Measurements from ENCODE around the gene RALGAPA2. TPM values are rescaled to one million over a fixed set of nuclear protein-coding genes. Genes with fewer than 3 reads are reported as not detected.

Gene RALGAPA2
- total RNA-seq, 1 donor from 2014 or later, result 30.3 TPM

- H3K4me1 Mint-ChIP-seq (ENCODE audit: unreplicated experiment), result peaks cover 29% of the 10 kb centered on the region
- no peaks in the 10 kb centered on the region for H3K9me3 Mint-ChIP-seq (ENCODE audit: unreplicated experiment)
- H3K4me3 Mint-ChIP-seq (ENCODE audit: unreplicated experiment), result no peak overlapping the region
- peaks cover 1% of the 10 kb centered on the region for H3K27me3 Mint-ChIP-seq (ENCODE audit: unreplicated experiment)
- peak; percentile 57 for DNase-seq (ENCODE audit: low spot score)
- H3K36me3 Mint-ChIP-seq (ENCODE audit: low read depth, unreplicated experiment), result no peaks in the 10 kb centered on the region
- peak overlapping the region; percentile 59 for H3K27ac Mint-ChIP-seq (ENCODE audit: unreplicated experiment)
- no peak for TF ChIP-seq CTCF (IDR thresholded peaks at IDR 0.05; ENCODE audit: unreplicated experiment)
Measured at GRCh38 chr20:20410678-20411077, 301.8 kb downstream of the RALGAPA2 start.

DNA sequence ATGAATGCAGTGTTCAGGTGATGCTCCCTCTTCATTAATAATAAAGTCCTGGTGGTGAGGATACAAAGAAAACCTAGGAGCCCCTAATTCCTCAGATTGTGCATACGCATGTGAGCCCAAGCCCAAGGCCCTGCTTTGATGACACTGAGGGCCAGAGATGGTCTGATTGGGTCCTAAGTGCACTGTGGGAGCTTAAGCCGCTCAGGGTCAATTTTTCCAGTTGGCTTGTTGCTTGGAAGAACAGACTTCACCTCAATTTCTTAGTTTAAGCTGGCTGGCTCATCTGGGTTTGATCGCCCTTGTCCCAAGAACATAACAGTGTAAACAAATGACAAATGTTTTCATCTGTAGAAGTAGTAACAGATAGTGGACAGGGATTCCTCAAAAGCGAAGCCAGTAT is 303.1 kb downstream of the RALGAPA2 start:
- Mint-ChIP-seq H3K9me3 (ENCODE audit: unreplicated experiment) (no peaks in the 10 kb centered on the region), H3K4me3 (ENCODE audit: unreplicated experiment) (no peak overlapping the region), H3K36me3 (ENCODE audit: low read depth, unreplicated experiment) (no peaks in the 10 kb centered on the region), H3K27ac (ENCODE audit: unreplicated experiment) (no peak overlapping the region), H3K4me1 (ENCODE audit: unreplicated experiment) (peaks cover 29% of the 10 kb centered on the region), H3K27me3 (ENCODE audit: unreplicated experiment) (no peaks in the 10 kb centered on the region)
- TF ChIP-seq CTCF (IDR thresholded peaks at IDR 0.05; ENCODE audit: unreplicated experiment), result no peak
- DNase-seq (ENCODE audit: low spot score), result no peak

- Mint-ChIP-seq H3K4me3 (ENCODE audit: unreplicated experiment) (no peak overlapping the region), H3K27me3 (ENCODE audit: unreplicated experiment) (no peaks in the 10 kb centered on the region)
Measured at GRCh38 chr20:20407891-20408805, 304.3 kb downstream of the RALGAPA2 start.

GRCh38 chr20:20406306-20406705 is 306.1 kb downstream of the RALGAPA2 start:
- H3K4me1 Mint-ChIP-seq (ENCODE audit: unreplicated experiment), result peaks cover 13% of the 10 kb centered on the region
- TF ChIP-seq CTCF (IDR thresholded peaks at IDR 0.05; ENCODE audit: unreplicated experiment), result no peak
- no peak for DNase-seq (ENCODE audit: low spot score)
- H3K36me3 Mint-ChIP-seq (ENCODE audit: low read depth, unreplicated experiment), result no peaks in the 10 kb centered on the region
- no peak overlapping the region for H3K4me3 Mint-ChIP-seq (ENCODE audit: unreplicated experiment)
- H3K27me3 Mint-ChIP-seq (ENCODE audit: unreplicated experiment), result no peaks in the 10 kb centered on the region
- no peaks in the 10 kb centered on the region for H3K9me3 Mint-ChIP-seq (ENCODE audit: unreplicated experiment)
- H3K27ac Mint-ChIP-seq (ENCODE audit: unreplicated experiment), result no peak overlapping the region

More at GRCh38 chr20:20407891-20408805, 304.3 kb downstream of the RALGAPA2 start:
- Mint-ChIP-seq H3K4me1 (ENCODE audit: unreplicated experiment) (peaks cover 32% of the 10 kb centered on the region), H3K36me3 (ENCODE audit: low read depth, unreplicated experiment) (no peaks in the 10 kb centered on the region), H3K9me3 (ENCODE audit: unreplicated experiment) (no peaks in the 10 kb centered on the region), H3K27ac (ENCODE audit: unreplicated experiment) (no peak overlapping the region)
- TF ChIP-seq CTCF (IDR thresholded peaks at IDR 0.05; ENCODE audit: unreplicated experiment), result peak; percentile 20
- no peak for DNase-seq (ENCODE audit: low spot score)

DNA sequence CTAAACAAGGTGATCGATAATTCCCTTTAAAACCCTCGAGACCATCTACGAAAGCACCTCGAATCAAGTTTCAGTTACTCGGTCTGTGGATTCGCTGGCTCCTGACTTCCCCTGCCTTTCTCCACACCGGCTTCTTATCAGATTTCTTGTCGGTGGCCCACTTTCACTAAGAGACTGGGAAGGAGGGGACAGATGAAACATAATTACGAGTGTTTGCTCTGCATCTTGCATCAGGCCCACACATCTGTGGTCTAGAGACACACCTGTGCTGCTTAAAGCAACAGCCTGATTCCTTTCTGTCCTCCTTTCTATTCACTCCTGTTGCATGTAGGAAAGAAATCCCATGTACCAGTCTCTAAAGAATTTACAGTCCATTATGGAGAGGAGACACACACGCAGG is 306.8 kb downstream of the RALGAPA2 start:
- Mint-ChIP-seq H3K27ac (ENCODE audit: unreplicated experiment) (no peak overlapping the region), H3K4me1 (ENCODE audit: unreplicated experiment) (peaks cover 7% of the 10 kb centered on the region), H3K36me3 (ENCODE audit: low read depth, unreplicated experiment) (no peaks in the 10 kb centered on the region), H3K9me3 (ENCODE audit: unreplicated experiment) (no peaks in the 10 kb centered on the region), H3K4me3 (ENCODE audit: unreplicated experiment) (no peak overlapping the region), H3K27me3 (ENCODE audit: unreplicated experiment) (no peaks in the 10 kb centered on the region)
- no peak for DNase-seq (ENCODE audit: low spot score)
- no peak for TF ChIP-seq CTCF (IDR thresholded peaks at IDR 0.05; ENCODE audit: unreplicated experiment)
